ENCODE results near the gene C2orf92. TPM values are rescaled to one million over a fixed set of nuclear protein-coding genes. Genes with fewer than 3 reads are reported as not detected.

Gene C2orf92
- total and polyA plus RNA-seq, 4 experiments from 2014 or later, result 13.0 to 13.3 TPM; not detected in 2

DNA sequence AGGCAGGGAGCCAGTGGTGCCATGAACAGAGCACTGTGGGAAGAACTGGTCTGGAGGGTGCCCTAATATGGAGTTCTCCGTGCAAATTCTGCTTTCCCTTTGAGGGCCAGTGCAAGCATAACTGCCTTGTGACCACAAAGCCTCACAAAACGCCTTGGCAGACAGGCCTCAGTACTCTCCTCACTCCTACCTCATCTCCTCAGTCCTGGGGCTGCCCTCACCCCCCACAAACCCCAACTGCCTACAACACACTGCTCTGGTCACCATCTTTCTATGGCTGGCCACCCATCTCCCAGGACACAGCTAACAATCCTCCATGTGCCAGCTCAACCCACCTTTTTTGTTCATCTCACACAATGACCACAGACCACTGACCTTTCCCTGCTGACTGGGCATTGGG lies 14.7 kb upstream of the C2orf92 start:
- no peaks in the 10 kb centered on the region for H3K4me1 ChIP-seq (ENCODE audit: insufficient read depth, low read length)
- CTCF ChIA-PET (ENCODE audit: partially characterized antibody), result interaction anchor here (1.3 to 1.5 kb wide), 2 partner anchors 8 to 10 kb away, joined by 4 read pairs; partner anchors contain the start of genes ACTR1B and COX5B

DNA sequence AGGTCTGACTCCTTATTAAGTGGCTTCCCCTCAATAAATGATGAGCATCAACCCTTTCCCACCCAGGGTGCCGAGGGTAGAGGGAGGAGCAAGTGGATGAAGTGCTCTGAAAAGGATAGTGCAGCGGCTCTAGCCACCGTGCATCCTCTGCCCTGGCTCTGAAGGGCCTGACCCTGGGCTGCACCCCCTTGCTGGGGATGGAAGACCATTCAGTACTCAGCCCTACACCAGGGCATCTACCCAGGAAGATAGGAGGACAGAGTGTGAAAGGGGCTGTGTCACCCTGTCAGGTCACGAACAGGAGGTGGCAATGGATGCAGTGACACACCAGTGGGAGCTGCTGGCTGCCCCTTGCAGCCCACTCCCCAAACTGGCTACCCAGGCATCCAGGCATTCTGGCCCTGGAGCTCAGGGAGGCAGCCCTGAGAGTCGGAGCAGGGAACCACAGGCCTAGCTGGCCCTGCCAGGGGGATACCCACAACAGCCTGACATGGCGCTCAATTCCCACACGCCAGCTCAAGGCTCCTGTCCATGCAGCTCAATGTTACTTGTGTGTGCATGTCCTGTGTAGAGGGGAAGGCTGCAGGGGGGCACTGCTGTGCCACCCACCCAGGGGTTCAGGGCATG lies 13.3 kb upstream of the C2orf92 start:
- no peak for DNase-seq
- CTCF ChIA-PET (ENCODE audit: partially characterized antibody), result no interaction called here
- Mint-ChIP-seq H3K36me3 (peaks cover 11 to 39% of the 10 kb centered on the region in 2 donors), H3K4me3 (no peak overlapping the region), H3K27ac (peak overlapping the region in 2 of 7 donors; percentile 32 to 37), H3K9me3 (no peaks in the 10 kb centered on the region), H3K4me1 (peaks cover under 1 to 16% (median 6%) of the 10 kb centered on the region in 4 donors), H3K27me3 (no peaks in the 10 kb centered on the region)
- no peaks in the 10 kb centered on the region for H3K9me3 ChIP-seq (ENCODE audit: control insufficient read depth in 1 of 2, low read length in 2 of 2)
- POLR2A ChIA-PET (ENCODE audit: partially characterized antibody), result interaction anchor here (2.7 kb wide), 1 partner anchor 10 kb away, joined by 22 read pairs; the partner anchor contains the start of gene COX5B
- intact Hi-C loops (cut with micrococcal nuclease), result no loop called here
- H3K27ac ChIP-seq (ENCODE audit: low read depth, low read length), result no peak overlapping the region
- peaks cover 11% of the 10 kb centered on the region for H3K4me1 ChIP-seq (ENCODE audit: insufficient read depth, low read length)
- no peak overlapping the region for H3K4me3 ChIP-seq (ENCODE audit: low read length in 2 of 2)
- H3K27me3 ChIP-seq (ENCODE audit: insufficient read depth, low read length), result no peaks in the 10 kb centered on the region
- H3K36me3 ChIP-seq (ENCODE audit: insufficient read depth, low read length), result peaks cover 33% of the 10 kb centered on the region

More for the DNA sequence above, 14.7 kb upstream of the C2orf92 start:
- Histone ChIP-seq H3K4me3 (ENCODE audit: low read length in 2 of 2) (no peak overlapping the region), H3K9me3 (ENCODE audit: control insufficient read depth in 1 of 2, low read length in 2 of 2) (no peaks in the 10 kb centered on the region), H3K27me3 (ENCODE audit: insufficient read depth, low read length) (no peaks in the 10 kb centered on the region), H3K27ac (ENCODE audit: low read depth, low read length) (no peak overlapping the region), H3K36me3 (ENCODE audit: insufficient read depth, low read length) (peaks cover 19% of the 10 kb centered on the region)
- peaks cover 5 to 10% (median 7%) of the 10 kb centered on the region in 4 donors for H3K4me1 Mint-ChIP-seq
- intact Hi-C loops (cut with micrococcal nuclease), result no loop called here
- H3K27ac Mint-ChIP-seq, result peak overlapping the region in 3 of 7 donors; percentile 58 to 79 (median 75)
- H3K27me3 Mint-ChIP-seq, result no peaks in the 10 kb centered on the region
- POLR2A ChIA-PET (ENCODE audit: partially characterized antibody), result interaction anchor here (12.8 kb wide), 1 partner anchor 8 kb away, joined by 323 read pairs; the partner anchor contains the start of gene ACTR1B
- H3K36me3 Mint-ChIP-seq, result peaks cover 12 to 41% of the 10 kb centered on the region in 2 donors
- no peak for DNase-seq
- no peaks in the 10 kb centered on the region for H3K9me3 Mint-ChIP-seq
- H3K4me3 Mint-ChIP-seq, result no peak overlapping the region

DNA sequence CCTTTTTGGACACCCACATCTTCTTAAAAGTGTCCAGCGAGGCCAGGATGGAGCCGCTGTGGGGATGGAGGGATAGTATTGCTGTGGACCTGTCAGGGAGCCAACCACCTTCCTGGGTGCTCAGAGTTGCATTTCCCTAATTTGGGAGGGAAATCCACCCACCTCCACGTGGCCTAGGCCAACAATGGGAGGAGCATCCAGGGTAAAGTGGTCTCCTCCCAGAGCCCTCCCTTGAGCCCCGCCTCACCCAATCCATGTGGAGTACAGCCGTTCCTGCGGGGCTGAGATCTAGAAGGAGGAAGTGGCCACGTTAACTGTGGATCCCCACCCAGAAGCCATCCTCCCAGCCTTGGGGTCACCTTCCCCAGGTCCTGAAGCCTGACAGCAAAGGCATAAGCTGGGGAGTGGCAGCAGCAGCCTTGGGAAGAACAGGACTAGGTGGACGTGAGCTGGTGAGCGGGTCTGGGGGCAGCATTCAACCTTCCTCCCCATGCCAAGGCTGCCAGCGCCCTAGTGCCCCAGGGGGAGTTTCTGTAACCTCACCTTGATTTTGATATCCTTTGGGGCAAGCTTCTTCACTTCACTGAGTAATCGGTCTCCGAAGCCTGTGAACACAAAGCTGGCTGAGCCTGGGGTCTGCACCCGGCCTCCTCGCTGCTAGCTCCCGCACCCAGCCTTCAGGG lies 12.5 kb upstream of the C2orf92 start:
- Mint-ChIP-seq H3K4me3 (no peak overlapping the region), H3K9me3 (no peaks in the 10 kb centered on the region), H3K4me1 (peaks cover 8 to 24% (median 13%) of the 10 kb centered on the region in 4 donors), H3K27ac (peak overlapping the region in 1 of 7 donors; percentile 74), H3K36me3 (peaks cover 11 to 40% of the 10 kb centered on the region in 2 donors), H3K27me3 (no peaks in the 10 kb centered on the region)
- DNase-seq, result no peak
- H3K4me3 ChIP-seq (ENCODE audit: low read length in 2 of 2), result no peak overlapping the region
- H3K9me3 ChIP-seq (ENCODE audit: control insufficient read depth in 1 of 2, low read length in 2 of 2), result no peaks in the 10 kb centered on the region
- no peak overlapping the region for H3K27ac ChIP-seq (ENCODE audit: low read depth, low read length)
- ChIA-PET CTCF (ENCODE audit: partially characterized antibody) (interaction anchor here (0.8 kb wide), 1 partner anchor 10 kb away, joined by 3 read pairs; no protein-coding TSS in a partner anchor), POLR2A (ENCODE audit: partially characterized antibody) (interaction anchor here (2.7 kb wide), 1 partner anchor 11 kb away, joined by 22 read pairs; the partner anchor contains the start of gene COX5B)
- peaks cover 19% of the 10 kb centered on the region for H3K4me1 ChIP-seq (ENCODE audit: insufficient read depth, low read length)
- no peaks in the 10 kb centered on the region for H3K27me3 ChIP-seq (ENCODE audit: insufficient read depth, low read length)
- H3K36me3 ChIP-seq (ENCODE audit: insufficient read depth, low read length), result peaks cover 39% of the 10 kb centered on the region
- intact Hi-C loops (cut with micrococcal nuclease), result no loop called here

DNA sequence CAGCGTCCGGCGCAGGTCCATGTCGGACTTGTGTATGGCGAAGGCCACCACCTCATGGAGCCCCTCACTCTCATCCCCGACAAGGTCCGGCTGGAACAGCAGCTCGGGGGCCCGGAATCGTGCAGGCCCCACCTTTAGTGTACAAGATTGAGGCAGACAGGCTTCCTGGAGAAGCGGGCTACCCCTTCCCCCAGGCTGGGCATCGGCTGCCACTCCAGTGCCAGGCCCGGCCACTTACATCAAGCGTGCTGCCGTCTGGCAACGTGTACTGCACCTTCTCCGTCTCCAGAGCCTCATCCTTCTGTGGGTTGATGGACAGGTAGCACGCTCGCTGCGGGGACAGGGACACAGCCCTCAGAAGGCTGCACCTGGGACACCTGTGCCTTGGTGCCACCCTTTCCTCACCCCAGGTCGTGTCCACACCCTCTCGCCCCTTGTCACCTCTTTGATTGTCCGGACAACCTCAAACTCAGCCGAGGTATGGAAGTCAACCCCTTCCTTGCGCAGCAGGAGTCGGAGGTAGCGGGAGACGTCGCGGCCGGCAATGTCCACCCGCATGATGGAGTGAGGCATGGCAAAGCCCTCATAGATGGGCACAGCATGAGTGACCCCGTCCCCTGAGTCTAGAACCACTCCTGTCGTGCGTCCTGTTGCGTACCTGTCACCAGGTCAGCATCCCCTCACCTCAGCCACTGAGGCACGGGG lies 11.4 kb upstream of the C2orf92 start:
- peaks cover 39% of the 10 kb centered on the region for H3K36me3 ChIP-seq (ENCODE audit: insufficient read depth, low read length)
- no peaks in the 10 kb centered on the region for H3K27me3 Mint-ChIP-seq
- H3K9me3 Mint-ChIP-seq, result no peaks in the 10 kb centered on the region
- no peak overlapping the region for H3K27ac ChIP-seq (ENCODE audit: low read depth, low read length)
- no peak overlapping the region for H3K4me3 ChIP-seq (ENCODE audit: low read length in 2 of 2)
- H3K36me3 Mint-ChIP-seq, result peaks cover 11 to 47% of the 10 kb centered on the region in 2 donors
- intact Hi-C loops (cut with micrococcal nuclease), result no loop called here
- no peak for DNase-seq
- no peak overlapping the region for H3K4me3 Mint-ChIP-seq
- H3K4me1 Mint-ChIP-seq, result peaks cover 19 to 33% (median 22%) of the 10 kb centered on the region in 4 donors
- H3K27ac Mint-ChIP-seq, result peak overlapping the region in 1 of 7 donors; percentile 55
- ChIA-PET POLR2A (ENCODE audit: partially characterized antibody) (interaction anchor here (2.7 to 7.9 kb wide), 2 partner anchors 9 to 12 kb away, joined by 22 to 323 read pairs; partner anchors contain the start of gene COX5B), CTCF (ENCODE audit: partially characterized antibody) (interaction anchor here (0.8 kb wide), 1 partner anchor 11 kb away, joined by 3 read pairs; no protein-coding TSS in a partner anchor)
- H3K4me1 ChIP-seq (ENCODE audit: insufficient read depth, low read length), result peaks cover 27% of the 10 kb centered on the region
- no peaks in the 10 kb centered on the region for H3K27me3 ChIP-seq (ENCODE audit: insufficient read depth, low read length)
- no peaks in the 10 kb centered on the region for H3K9me3 ChIP-seq (ENCODE audit: control insufficient read depth in 1 of 2, low read length in 2 of 2)

DNA sequence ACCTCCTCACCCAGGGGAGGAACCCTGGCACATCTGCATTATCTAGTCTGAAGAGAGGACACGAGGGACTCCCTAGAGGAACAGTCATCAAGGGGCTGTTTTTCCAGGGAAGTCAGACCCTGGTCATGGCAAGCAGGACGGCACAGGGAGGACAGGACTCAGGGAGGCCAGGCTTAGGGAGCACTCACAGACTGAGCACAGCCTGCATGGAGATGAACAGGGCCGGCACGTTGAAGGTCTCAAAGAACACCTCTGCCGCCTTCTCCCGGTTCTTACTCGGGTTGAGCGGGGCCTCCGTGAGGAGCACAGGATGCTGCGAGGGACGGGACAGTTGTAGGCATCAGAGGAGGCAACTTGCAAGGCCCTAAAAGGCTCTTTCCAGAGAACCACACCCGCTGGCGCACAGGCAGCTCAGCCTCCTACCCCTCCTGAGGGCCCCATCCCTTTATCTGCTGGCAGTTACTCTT lies 10.8 kb upstream of the C2orf92 start:
- Histone ChIP-seq H3K27ac (ENCODE audit: low read depth, low read length) (no peak overlapping the region), H3K9me3 (ENCODE audit: control insufficient read depth in 1 of 2, low read length in 2 of 2) (no peaks in the 10 kb centered on the region), H3K36me3 (ENCODE audit: insufficient read depth, low read length) (peaks cover 39% of the 10 kb centered on the region), H3K4me3 (ENCODE audit: low read length in 2 of 2) (no peak overlapping the region), H3K27me3 (ENCODE audit: insufficient read depth, low read length) (no peaks in the 10 kb centered on the region), H3K4me1 (ENCODE audit: insufficient read depth, low read length) (peaks cover 27% of the 10 kb centered on the region)
- Mint-ChIP-seq H3K36me3 (peaks cover 11 to 49% of the 10 kb centered on the region in 2 donors), H3K9me3 (no peaks in the 10 kb centered on the region), H3K4me3 (peak overlapping the region in 1 of 8 donors; percentile 46), H3K4me1 (peaks cover 20 to 33% (median 22%) of the 10 kb centered on the region in 4 donors), H3K27me3 (no peaks in the 10 kb centered on the region), H3K27ac (peak overlapping the region in 2 of 7 donors; percentile 32 to 55)
- ChIA-PET POLR2A (ENCODE audit: partially characterized antibody) (interaction anchor here (7.9 kb wide), 1 partner anchor 10 kb away, joined by 323 read pairs; the partner anchor contains the start of gene COX5B), CTCF (ENCODE audit: partially characterized antibody) (no interaction called here)
- intact Hi-C loops (cut with micrococcal nuclease), result no loop called here
- no peak for DNase-seq

DNA sequence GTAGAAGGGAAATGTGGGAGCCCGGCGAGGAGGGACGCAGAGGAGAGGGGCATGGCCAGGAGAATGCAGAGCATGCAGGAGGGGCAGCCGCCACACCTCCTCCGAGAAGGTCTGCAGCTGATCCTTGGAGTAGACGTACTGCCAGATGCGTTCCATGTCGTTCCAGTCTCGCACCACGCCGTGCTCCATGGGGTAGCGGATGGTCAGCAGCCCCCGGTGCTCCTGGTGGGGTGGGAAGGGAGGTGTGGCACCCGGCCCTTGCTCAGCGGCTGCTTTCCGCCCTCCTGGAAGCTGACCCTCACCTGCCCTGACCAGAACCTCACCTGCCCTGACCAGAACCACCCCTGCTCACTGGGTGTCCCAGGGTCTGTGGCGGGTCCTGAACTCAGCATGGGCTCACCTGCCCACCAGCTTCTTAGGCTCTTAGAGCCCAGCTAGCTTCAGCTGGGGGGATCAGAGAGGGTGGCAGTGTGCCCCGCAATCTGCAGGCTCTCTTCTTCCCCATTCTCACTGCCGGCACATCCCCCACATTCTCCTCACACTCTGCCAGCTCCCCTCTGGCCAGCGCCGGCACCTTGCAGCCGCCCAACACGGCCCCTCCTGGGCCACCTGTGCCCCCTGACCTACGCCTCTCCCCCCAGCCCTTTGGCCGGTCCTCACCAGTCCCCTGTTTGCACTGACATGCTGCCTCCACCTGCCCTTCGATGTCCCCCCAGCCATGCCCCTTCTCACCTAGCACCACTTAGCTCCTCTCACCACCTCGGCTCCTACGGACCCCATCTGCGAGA lies 10.1 kb upstream of the C2orf92 start:
- CTCF ChIA-PET (ENCODE audit: partially characterized antibody), result interaction anchor here (1.6 kb wide), 1 partner anchor 41 kb away, joined by 4 read pairs; no protein-coding TSS in a partner anchor

More for the DNA sequence above, 10.1 kb upstream of the C2orf92 start:
- intact Hi-C loops (cut with micrococcal nuclease), result loop anchor here (5.0 kb wide), 2 partner anchors 53 to 338 kb away; partner anchors contain the start of genes TMEM131 and ZAP70
- Histone ChIP-seq H3K4me3 (ENCODE audit: low read length in 2 of 2) (no peak overlapping the region), H3K4me1 (ENCODE audit: insufficient read depth, low read length) (peaks cover 27% of the 10 kb centered on the region), H3K9me3 (ENCODE audit: control insufficient read depth in 1 of 2, low read length in 2 of 2) (no peaks in the 10 kb centered on the region), H3K27me3 (ENCODE audit: insufficient read depth, low read length) (no peaks in the 10 kb centered on the region), H3K36me3 (ENCODE audit: insufficient read depth, low read length) (peaks cover 39% of the 10 kb centered on the region), H3K27ac (ENCODE audit: low read depth, low read length) (no peak overlapping the region)
- Mint-ChIP-seq H3K27ac (peak overlapping the region in 1 of 7 donors; percentile 81), H3K4me3 (no peak overlapping the region), H3K36me3 (peaks cover 7 to 52% of the 10 kb centered on the region in 2 donors), H3K27me3 (no peaks in the 10 kb centered on the region), H3K9me3 (no peaks in the 10 kb centered on the region), H3K4me1 (peaks cover 20 to 33% (median 24%) of the 10 kb centered on the region in 4 donors)
- DNase-seq, result peak in 1 of 5 donors; percentile 42
- POLR2A ChIA-PET (ENCODE audit: partially characterized antibody), result interaction anchor here (7.9 kb wide), 1 partner anchor 10 kb away, joined by 323 read pairs; the partner anchor contains the start of gene COX5B
